ENCODE measurements around the gene OS9.

The OS9 gene

DNA sequence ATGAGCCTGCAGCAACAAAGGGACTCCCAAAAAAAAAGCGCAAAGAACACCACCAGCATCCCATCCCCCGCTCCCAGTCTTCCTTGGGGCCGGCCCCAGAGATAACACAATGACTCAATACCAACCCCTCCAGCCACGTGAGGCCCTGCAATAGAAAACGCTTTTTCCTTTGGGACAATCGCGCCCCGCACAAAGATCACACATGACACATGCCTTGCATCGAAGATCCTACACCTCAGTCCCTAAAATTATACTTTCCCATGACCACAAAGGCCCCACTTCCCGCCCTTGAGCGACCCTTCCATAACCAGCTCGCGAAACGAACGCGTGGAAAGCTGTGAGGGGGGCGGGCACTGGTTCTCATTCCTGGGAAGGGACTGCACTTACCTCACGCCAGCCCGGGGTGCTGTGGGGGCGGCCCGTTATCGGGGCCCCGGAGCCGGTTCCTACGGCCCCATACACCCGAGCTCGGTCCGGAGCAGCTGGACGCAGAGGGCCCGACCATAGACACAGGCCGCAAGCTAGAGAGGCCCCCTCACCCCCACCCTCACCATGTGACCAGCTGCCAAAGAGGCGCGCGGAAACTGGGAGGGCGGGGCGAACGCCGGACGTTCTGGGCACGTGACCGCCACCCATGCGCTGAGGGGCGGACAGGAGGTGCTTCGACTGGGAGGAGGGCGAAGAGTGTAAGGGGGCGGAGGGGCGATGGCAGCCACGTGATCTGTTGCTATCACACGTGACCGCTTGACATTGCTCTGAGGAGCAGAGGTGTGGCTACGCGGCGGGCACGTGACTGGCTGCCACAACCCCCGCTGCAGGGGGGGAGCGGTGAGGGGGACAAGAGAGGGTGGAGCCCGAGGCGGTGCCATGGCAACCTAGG lies 58.1 kb downstream of the OS9 start, which contains the start of gene CDK4:
Gene CDK4, minus strand, starts transcription at position 523 of the 880 bp plus-strand sequence. CDS start 593 bp downstream, outside the sequence.
- peak; percentile 99 to 100 for DNase-seq (ENCODE audit: low spot score in 2 of 2)
- Histone ChIP-seq H3K4me1 (peaks cover 15% of the 10 kb centered on the region), H3K36me3 (replicated peaks) (peaks cover 42% of the 10 kb centered on the region), H3K4me3 (peak within 1 kb of the TSS; percentile 94), H3K9me3 (no peaks in the 10 kb centered on the region), H3K27me3 (ENCODE audit: low read depth) (no peaks in the 10 kb centered on the region)
- in situ Hi-C loops (cut with MboI; ENCODE audit: low sequenced_read_pairs) = no loop called here

DNA sequence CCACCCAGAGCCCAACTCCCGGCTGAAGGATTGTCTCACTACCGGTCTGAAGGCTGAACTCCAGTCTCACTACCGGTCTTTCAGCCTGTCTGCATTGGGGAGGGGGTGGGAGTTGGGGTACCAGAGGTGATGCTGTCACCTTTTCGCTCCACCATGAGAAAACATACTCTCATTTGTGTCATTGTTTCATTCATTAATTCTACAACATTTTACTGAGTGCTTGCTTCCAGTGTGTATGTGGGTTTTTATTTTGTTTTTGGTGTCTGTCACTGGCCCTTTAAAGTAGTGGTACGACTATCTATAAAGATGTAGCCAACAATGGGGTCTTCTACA lies 58.7 kb downstream of the OS9 start:
- Histone ChIP-seq H3K27me3 (ENCODE audit: low read depth) (no peaks in the 10 kb centered on the region), H3K4me1 (peaks cover 16% of the 10 kb centered on the region), H3K4me3 (peak overlapping the region; percentile 6; the same call in 1 of the 2 replicates), H3K9me3 (no peaks in the 10 kb centered on the region), H3K36me3 (replicated peaks) (peaks cover 39% of the 10 kb centered on the region)
- no peak for DNase-seq (ENCODE audit: low spot score in 2 of 2)
- in situ Hi-C loops (cut with MboI; ENCODE audit: low sequenced_read_pairs) = no loop called here

DNA sequence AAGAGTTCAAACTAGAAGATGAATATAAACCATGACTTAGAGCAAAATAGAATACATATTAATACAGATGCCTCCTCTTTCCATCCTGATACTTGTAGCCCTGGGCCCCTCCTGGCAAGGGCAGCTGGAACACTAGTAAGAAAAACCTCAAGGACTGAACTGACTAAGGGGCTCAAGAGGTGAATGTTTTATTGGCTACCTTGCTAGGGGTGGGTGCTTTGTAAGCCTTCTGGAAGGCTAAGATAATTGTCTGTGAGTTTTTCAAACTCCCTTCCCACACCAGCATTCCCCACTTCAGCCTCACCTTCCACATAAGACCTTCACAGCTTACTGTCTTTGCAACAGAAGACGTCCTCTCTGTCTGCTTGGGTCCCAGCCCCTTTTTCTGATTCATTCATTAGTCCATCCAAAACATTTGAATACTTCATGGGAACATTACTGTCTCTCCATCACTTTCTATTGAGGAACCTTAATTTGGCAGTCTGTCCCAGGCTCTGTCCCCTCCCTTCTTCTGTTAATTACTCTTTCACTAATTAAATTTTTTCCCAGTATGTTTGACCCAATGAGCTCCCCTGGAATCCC lies 59.9 kb downstream of the OS9 start:
- no peak for DNase-seq (ENCODE audit: low spot score in 2 of 2)
- Histone ChIP-seq H3K27me3 (ENCODE audit: low read depth) (no peaks in the 10 kb centered on the region), H3K9me3 (no peaks in the 10 kb centered on the region), H3K36me3 (replicated peaks) (peaks cover 39% of the 10 kb centered on the region), H3K4me3 (no peak overlapping the region), H3K4me1 (peaks cover 16% of the 10 kb centered on the region)
- in situ Hi-C loops (cut with MboI; ENCODE audit: low sequenced_read_pairs) = no loop called here

DNA sequence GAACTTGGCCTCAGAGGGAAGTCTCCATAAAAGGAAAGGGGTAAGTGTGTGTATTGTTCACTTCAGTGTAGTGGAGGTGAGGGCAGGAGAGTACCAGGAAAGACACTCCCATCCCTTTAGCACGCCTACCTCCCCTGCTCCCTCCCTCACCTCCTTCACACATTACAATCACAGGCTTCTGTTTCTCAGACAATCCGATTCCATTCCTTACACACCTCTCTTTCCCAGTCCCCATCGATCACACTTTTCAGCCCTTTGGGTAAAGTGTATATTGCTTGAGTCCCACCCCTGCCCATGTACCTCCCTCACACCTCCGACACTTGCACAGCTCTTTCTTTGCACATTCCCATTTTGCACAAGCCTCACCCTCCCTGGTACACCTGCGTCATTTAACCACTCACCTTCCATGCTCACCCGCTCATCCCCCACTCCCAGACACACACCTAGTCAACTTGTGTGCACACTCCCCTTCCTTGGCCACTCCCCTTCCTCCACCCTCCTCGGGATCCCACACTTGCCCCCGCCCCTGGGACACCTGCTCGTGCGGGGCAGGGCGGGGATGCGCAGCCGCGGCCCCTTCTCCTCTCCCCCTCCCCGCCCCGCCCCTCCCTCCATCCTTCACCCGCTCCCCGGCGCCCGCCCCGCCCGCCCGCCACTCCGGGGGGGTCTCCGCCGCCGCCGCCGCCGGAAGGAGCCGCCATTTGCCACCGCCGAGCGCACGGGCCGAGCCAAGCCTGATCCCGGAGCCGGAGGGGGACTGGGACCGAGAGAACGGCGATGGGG lies 60.7 kb downstream of the OS9 start, which contains the start of gene MARCHF9:
Gene MARCHF9, plus strand, starts transcription at position 693 of the 783 bp plus-strand sequence. CDS start 426 bp downstream, outside the sequence.
- Histone ChIP-seq H3K4me3 (peak within 1 kb of the TSS; percentile 54), H3K9me3 (no peaks in the 10 kb centered on the region), H3K36me3 (replicated peaks) (peaks cover 34% of the 10 kb centered on the region), H3K27me3 (ENCODE audit: low read depth) (no peaks in the 10 kb centered on the region), H3K4me1 (peaks cover 16% of the 10 kb centered on the region)
- DNase-seq (ENCODE audit: low spot score in 2 of 2) = peak; percentile 72 to 91
- in situ Hi-C loops (cut with MboI; ENCODE audit: low sequenced_read_pairs) = no loop called here

DNA sequence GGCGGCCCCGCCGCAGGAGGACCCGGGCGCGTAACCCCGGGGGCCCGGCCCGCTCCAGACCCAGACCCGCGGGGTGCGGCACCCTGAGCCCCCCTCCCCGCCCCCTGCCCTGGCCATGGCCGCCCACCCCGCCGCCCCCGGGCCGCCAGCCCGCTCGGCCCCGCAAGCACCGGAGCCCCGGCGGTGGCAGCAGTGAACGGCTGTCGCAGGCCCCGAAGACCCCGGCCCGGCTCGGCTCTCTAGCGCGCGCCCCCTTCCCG lies 61.2 kb downstream of the OS9 start:
- Histone ChIP-seq H3K27me3 (ENCODE audit: low read depth) (no peaks in the 10 kb centered on the region), H3K9me3 (no peaks in the 10 kb centered on the region), H3K4me3 (peak overlapping the region; percentile 54), H3K4me1 (peaks cover 16% of the 10 kb centered on the region), H3K36me3 (replicated peaks) (peaks cover 31% of the 10 kb centered on the region)
- in situ Hi-C loops (cut with MboI; ENCODE audit: low sequenced_read_pairs) = no loop called here
- DNase-seq (ENCODE audit: low spot score in 2 of 2) = no peak

DNA sequence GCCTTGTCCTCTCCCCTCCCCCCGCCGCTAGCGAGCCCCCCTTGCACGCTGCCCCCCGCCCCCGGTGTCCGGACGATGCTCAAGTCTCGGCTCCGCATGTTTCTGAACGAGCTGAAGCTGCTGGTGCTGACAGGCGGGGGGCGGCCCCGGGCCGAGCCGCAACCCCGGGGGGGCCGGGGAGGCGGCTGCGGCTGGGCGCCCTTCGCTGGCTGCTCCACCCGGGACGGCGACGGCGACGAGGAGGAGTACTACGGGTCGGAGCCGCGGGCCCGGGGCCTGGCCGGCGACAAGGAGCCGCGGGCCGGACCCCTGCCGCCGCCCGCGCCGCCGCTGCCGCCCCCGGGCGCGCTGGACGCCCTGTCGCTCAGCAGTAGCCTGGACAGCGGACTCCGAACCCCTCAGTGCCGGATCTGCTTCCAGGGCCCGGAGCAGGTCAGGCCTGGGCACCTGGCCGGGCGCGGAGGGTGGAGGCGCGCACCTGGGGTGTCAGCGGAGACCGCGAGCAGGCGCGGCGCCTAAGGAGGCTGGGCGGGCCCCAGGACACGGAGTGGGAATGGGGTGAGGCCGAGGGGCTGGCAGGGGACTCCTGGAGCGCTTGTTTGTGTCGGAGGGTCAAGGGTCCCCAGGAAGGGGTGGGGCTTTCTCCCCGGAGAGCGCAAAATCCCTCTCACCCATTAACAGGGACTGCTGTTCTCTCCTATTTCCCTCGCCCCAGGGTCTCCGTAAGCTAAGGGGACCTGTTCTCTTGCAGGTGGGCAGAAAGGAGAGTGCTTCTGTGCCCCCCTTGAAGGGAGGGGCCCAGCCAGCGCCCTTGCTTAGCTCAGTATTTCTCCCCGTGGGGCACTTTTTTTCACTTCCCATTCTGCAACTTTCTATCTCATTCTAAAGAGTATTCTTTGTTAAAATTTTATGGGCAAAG lies 61.8 kb downstream of the OS9 start:
- in situ Hi-C loops (cut with MboI; ENCODE audit: low sequenced_read_pairs) = no loop called here
- H3K27me3 ChIP-seq (ENCODE audit: low read depth) = no peaks in the 10 kb centered on the region
- H3K4me1 ChIP-seq = peaks cover 16% of the 10 kb centered on the region
- no peaks in the 10 kb centered on the region for H3K9me3 ChIP-seq
- peak overlapping the region; percentile 54 for H3K4me3 ChIP-seq
- DNase-seq (ENCODE audit: low spot score in 2 of 2) = peak in 1 of 2 experiments; percentile 62
- peaks cover 25% of the 10 kb centered on the region for H3K36me3 ChIP-seq (replicated peaks)

DNA sequence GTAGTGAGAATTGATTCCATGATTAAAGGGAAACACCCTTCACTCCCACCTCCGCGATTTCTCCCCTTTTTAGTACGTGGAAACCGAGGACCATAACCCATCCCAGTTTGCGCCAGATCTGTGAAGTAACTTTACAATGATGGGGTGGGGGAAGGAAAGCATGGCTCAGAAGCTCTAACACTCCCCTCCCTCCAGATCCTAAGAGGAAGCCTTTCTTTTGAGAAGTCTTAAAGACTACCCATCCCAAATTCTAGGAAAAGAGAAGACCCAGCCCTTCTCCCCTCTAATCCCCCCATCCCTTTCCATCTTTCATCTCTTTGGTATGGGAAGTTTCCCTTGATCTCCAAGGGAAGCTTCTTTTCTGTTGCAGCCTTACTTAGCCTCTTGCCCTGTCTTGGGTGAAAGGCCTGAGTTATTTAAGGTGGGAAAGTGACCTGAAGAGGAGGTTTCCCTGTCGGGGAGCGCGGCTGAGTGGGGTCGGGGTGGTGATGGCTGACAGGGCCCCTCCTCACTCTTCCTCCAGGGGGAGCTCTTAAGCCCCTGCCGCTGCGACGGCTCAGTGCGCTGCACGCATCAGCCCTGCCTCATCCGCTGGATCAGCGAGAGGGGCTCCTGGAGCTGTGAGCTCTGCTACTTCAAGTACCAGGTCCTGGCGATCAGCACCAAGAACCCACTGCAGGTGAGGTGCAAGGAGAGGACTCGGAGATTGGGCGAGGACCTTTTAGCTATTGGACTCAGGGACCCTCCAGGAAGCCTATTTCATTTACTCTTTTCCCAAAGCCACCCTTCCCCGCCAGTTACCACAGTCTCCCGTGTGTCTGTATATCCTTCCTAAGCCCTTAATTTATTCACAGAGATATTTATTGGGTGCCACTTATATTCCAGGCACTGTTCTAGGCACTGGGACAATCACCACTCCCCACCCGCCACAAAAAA lies 62.7 kb downstream of the OS9 start:
- Histone ChIP-seq H3K4me3 (peak overlapping the region; percentile 54), H3K9me3 (no peaks in the 10 kb centered on the region), H3K27me3 (ENCODE audit: low read depth) (no peaks in the 10 kb centered on the region), H3K4me1 (peaks cover 16% of the 10 kb centered on the region), H3K36me3 (replicated peaks) (peaks cover 18% of the 10 kb centered on the region)
- peak; percentile 63 to 82 for DNase-seq (ENCODE audit: low spot score in 2 of 2)
- in situ Hi-C loops (cut with MboI; ENCODE audit: low sequenced_read_pairs) = no loop called here

DNA sequence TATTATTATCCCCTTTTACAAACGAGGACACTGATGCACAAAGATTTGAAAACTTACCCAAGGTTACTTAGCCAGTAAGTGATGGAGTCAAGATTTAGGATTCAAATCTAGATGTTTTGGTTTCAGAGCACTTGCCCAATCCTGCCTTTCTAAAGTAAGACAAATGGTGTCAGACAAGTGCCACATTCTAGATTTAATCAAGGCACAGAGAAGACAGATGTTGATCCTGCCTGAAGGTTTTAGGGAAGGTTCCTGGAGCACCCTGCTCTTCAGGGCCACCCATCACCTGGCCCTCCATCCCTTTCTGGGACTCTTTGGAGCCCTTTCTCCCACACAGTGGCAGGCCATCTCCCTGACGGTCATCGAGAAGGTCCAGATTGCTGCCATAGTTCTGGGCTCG lies 63.8 kb downstream of the OS9 start:
- H3K4me1 ChIP-seq = peaks cover 13% of the 10 kb centered on the region
- in situ Hi-C loops (cut with MboI; ENCODE audit: low sequenced_read_pairs) = no loop called here
- no peak for DNase-seq (ENCODE audit: low spot score in 2 of 2)
- no peak overlapping the region for H3K4me3 ChIP-seq
- no peaks in the 10 kb centered on the region for H3K27me3 ChIP-seq (ENCODE audit: low read depth)
- no peaks in the 10 kb centered on the region for H3K9me3 ChIP-seq
- peaks cover 18% of the 10 kb centered on the region for H3K36me3 ChIP-seq (replicated peaks)

DNA sequence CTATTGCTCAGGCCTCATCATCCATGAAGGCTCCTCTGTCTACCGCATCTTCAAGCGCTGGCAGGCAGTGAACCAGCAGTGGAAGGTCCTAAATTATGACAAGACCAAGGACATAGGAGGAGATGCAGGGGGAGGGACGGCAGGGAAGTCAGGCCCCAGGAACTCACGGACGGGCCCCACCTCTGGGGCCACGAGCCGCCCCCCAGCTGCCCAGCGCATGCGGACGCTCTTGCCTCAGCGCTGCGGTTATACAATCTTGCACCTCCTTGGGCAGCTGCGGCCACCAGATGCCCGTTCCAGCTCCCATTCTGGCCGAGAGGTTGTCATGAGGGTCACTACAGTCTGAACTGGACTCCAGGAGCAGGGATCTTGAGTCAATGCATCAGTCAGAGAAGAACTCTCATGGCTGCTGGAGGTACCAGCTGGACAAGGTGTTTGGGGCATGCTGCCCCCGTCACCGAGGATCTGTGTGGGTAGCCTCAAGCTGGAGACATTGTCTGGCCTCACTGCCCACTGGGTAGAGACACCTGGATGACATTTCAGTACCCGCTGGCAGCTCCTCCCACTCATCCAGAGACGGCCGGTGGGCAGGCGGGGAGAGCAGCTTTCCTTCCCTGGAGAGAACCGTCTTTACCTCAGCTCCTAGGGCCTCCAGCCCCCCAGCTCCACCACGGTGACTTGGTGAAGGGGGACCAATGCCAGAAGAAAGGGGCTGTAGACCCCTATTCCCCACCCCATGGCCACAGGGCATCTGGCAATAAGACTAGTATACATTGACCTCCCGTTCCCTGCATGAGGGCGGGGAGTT lies 64.8 kb downstream of the OS9 start:
- in situ Hi-C loops (cut with MboI; ENCODE audit: low sequenced_read_pairs) = no loop called here
- H3K36me3 ChIP-seq (replicated peaks) = peaks cover 18% of the 10 kb centered on the region
- no peaks in the 10 kb centered on the region for H3K27me3 ChIP-seq (ENCODE audit: low read depth)

DNA sequence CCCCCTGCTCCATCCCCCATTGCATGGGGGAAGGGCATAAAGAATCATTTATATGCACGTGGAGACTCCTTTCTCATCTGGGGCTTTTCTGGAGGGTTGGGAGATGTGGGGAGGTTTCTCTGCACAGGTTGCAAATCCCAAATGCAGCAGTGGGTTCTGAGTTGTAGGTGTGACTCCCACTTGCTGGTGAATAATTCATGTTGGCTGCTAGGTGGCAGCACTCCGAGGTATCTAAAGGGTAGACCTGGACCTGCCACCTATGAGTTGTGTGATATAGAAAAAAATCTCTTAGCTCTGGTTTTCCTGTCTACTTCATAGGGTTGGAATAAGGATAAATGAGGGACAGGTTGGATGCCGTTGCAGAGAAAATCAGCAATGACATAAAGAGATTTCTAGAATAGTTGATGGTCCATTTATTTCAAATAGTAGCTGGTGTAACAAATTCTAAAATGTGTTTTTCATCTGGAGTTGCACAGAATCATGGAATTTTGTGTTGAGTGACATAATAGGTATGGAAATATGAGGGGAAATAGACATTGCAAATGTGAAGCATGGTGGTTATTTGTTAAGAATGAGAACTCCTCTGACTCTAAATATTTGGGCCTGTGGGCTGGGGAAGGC lies 65.5 kb downstream of the OS9 start:
- Histone ChIP-seq H3K4me1 (peaks cover 9% of the 10 kb centered on the region), H3K4me3 (no peak overlapping the region), H3K36me3 (replicated peaks) (peaks cover 18% of the 10 kb centered on the region), H3K9me3 (no peaks in the 10 kb centered on the region), H3K27me3 (ENCODE audit: low read depth) (peaks cover 3% of the 10 kb centered on the region)
- DNase-seq (ENCODE audit: low spot score in 2 of 2) = no peak
- in situ Hi-C loops (cut with MboI; ENCODE audit: low sequenced_read_pairs) = no loop called here

More for the DNA sequence above, 64.8 kb downstream of the OS9 start:
- no peak for DNase-seq (ENCODE audit: low spot score in 2 of 2)
- Histone ChIP-seq H3K4me1 (peaks cover 13% of the 10 kb centered on the region), H3K4me3 (no peak overlapping the region), H3K9me3 (no peaks in the 10 kb centered on the region)

DNA sequence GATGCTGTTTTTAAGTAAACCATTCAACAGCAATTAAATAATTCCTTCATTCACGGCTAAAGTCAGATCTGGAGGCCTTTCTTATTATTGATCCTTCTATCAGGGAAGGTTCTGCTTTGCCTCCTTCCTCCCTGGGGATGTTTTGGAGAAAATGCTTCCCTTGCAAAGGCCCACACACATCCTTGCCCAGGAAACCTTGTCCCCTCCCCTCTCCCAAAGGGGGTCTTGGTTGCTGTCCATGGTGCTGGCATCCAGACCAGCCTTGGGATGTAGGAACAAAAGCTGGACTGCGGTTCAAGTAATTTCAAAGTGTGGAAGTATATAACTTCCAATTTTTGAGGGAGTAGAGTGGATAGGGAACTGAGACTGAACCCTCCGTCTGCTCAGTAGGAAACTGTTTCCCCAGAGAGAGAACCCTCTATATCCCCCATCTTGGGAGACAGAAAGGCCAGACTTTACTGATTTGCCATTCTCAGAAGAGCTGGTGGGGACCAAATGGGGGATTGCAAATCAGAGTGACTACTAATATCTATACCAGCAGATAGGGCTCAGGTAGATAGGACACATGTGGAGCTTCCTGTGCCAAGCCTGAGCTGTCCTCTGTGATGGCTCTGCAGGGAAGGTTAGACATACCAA lies 66.5 kb downstream of the OS9 start:
- peaks cover 10% of the 10 kb centered on the region for H3K4me1 ChIP-seq
- peaks cover 18% of the 10 kb centered on the region for H3K36me3 ChIP-seq (replicated peaks)
- peak in 1 of 2 experiments; percentile 44 for DNase-seq (ENCODE audit: low spot score in 2 of 2)
- in situ Hi-C loops (cut with MboI; ENCODE audit: low sequenced_read_pairs) = no loop called here
- H3K9me3 ChIP-seq = no peaks in the 10 kb centered on the region
- H3K4me3 ChIP-seq = no peak overlapping the region
- H3K27me3 ChIP-seq (ENCODE audit: low read depth) = peaks cover 13% of the 10 kb centered on the region
